ENCODE measurements around the gene HTR1A. TPM values are rescaled to one million over a fixed set of nuclear protein-coding genes. Genes with fewer than 3 reads are reported as not detected.

Gene HTR1A
- total and polyA plus RNA-seq, 4 donors, result not detected

GRCh38 chr5:64000096-64000495 is 37.9 kb upstream of the HTR1A start:
- Histone ChIP-seq H3K36me3 (ENCODE audit: control insufficient read depth in 4 of 4, insufficient read depth in 3 of 4, low read depth in 1 of 4, low read length in 3 of 4) (no peaks in the 10 kb centered on the region), H3K4me1 (ENCODE audit: control insufficient read depth in 4 of 4, insufficient read depth in 4 of 4, low read length in 3 of 4) (no peaks in the 10 kb centered on the region)
- no peak for DNase-seq (ENCODE audit: low spot score)

GRCh38 chr5:63987053-63987452 is 24.8 kb upstream of the HTR1A start:
- H3K4me1 ChIP-seq (ENCODE audit: control insufficient read depth in 4 of 4, insufficient read depth in 4 of 4, low read length in 3 of 4), result no peaks in the 10 kb centered on the region
- no peaks in the 10 kb centered on the region for H3K27me3 ChIP-seq (ENCODE audit: control insufficient read depth in 4 of 4, insufficient read depth in 4 of 4, low read length in 3 of 4)
- H3K36me3 ChIP-seq (ENCODE audit: control insufficient read depth in 4 of 4, insufficient read depth in 3 of 4, low read depth in 1 of 4, low read length in 3 of 4), result no peaks in the 10 kb centered on the region
- TF ChIP-seq NR2F2 (IDR thresholded peaks at IDR 0.05) (no peak), SP1 (IDR thresholded peaks at IDR 0.05) (no peak), FOXA2 (IDR thresholded peaks at IDR 0.05) (no peak), HNF4A (conservative IDR thresholded peaks at IDR 0.05) (no peak), FOXA1 (IDR thresholded peaks at IDR 0.05) (no peak), HNF4G (IDR thresholded peaks at IDR 0.05) (no peak), REST (IDR thresholded peaks at IDR 0.05) (no peak), TAF1 (conservative IDR thresholded peaks at IDR 0.05) (no peak), GABPA (IDR thresholded peaks at IDR 0.05 in 1 of 2, conservative IDR thresholded peaks at IDR 0.05 in 1 of 2) (no peak), MAX (IDR thresholded peaks at IDR 0.05) (no peak), JUND (IDR thresholded peaks at IDR 0.05) (no peak), RXRA (IDR thresholded peaks at IDR 0.05) (no peak), YY1 (IDR thresholded peaks at IDR 0.05) (no peak), RAD21 (IDR thresholded peaks at IDR 0.05) (no peak)
- TF ChIP-seq, protein P1, sequence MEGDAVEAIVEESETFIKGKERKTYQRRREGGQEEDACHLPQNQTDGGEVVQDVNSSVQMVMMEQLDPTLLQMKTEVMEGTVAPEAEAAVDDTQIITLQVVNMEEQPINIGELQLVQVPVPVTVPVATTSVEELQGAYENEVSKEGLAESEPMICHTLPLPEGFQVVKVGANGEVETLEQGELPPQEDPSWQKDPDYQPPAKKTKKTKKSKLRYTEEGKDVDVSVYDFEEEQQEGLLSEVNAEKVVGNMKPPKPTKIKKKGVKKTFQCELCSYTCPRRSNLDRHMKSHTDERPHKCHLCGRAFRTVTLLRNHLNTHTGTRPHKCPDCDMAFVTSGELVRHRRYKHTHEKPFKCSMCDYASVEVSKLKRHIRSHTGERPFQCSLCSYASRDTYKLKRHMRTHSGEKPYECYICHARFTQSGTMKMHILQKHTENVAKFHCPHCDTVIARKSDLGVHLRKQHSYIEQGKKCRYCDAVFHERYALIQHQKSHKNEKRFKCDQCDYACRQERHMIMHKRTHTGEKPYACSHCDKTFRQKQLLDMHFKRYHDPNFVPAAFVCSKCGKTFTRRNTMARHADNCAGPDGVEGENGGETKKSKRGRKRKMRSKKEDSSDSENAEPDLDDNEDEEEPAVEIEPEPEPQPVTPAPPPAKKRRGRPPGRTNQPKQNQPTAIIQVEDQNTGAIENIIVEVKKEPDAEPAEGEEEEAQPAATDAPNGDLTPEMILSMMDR (IDR thresholded peaks at IDR 0.05; ENCODE audit: low read depth, low read length, missing input control), result no peak
- TF ChIP-seq, protein P2, sequence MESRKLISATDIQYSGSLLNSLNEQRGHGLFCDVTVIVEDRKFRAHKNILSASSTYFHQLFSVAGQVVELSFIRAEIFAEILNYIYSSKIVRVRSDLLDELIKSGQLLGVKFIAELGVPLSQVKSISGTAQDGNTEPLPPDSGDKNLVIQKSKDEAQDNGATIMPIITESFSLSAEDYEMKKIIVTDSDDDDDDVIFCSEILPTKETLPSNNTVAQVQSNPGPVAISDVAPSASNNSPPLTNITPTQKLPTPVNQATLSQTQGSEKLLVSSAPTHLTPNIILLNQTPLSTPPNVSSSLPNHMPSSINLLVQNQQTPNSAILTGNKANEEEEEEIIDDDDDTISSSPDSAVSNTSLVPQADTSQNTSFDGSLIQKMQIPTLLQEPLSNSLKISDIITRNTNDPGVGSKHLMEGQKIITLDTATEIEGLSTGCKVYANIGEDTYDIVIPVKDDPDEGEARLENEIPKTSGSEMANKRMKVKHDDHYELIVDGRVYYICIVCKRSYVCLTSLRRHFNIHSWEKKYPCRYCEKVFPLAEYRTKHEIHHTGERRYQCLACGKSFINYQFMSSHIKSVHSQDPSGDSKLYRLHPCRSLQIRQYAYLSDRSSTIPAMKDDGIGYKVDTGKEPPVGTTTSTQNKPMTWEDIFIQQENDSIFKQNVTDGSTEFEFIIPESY (IDR thresholded peaks at IDR 0.05), result no peak
- no peak overlapping the region for H3K27ac ChIP-seq (ENCODE audit: low read depth in 1 of 2, low read length in 2 of 2)
- no peaks in the 10 kb centered on the region for H3K9me3 ChIP-seq (ENCODE audit: control insufficient read depth in 4 of 4, low read length in 3 of 4)
- DNase-seq (ENCODE audit: low spot score), result no peak
- H3K9ac ChIP-seq (ENCODE audit: low read depth in 1 of 2, low read length in 2 of 2), result no peak overlapping the region
- H3K4me3 ChIP-seq (ENCODE audit: low read depth in 1 of 3, low read length in 3 of 3), result no peak overlapping the region

More at GRCh38 chr5:64000096-64000495, 37.9 kb upstream of the HTR1A start:
- no peak overlapping the region for H3K9ac ChIP-seq (ENCODE audit: low read depth in 1 of 2, low read length in 2 of 2)
- no peaks in the 10 kb centered on the region for H3K27me3 ChIP-seq (ENCODE audit: control insufficient read depth in 4 of 4, insufficient read depth in 4 of 4, low read length in 3 of 4)
- no peaks in the 10 kb centered on the region for H3K9me3 ChIP-seq (ENCODE audit: control insufficient read depth in 4 of 4, low read length in 3 of 4)
- H3K4me3 ChIP-seq (ENCODE audit: low read depth in 1 of 3, low read length in 3 of 3), result no peak overlapping the region
- TF ChIP-seq NR2F2 (IDR thresholded peaks at IDR 0.05), result no peak
- TF ChIP-seq, protein P2 (IDR thresholded peaks at IDR 0.05), result no peak
- no peak for TF ChIP-seq GABPA (IDR thresholded peaks at IDR 0.05 in 1 of 2, conservative IDR thresholded peaks at IDR 0.05 in 1 of 2)
- TF ChIP-seq, protein P1 (IDR thresholded peaks at IDR 0.05; ENCODE audit: low read depth, low read length, missing input control), result no peak
- TF ChIP-seq RAD21 (IDR thresholded peaks at IDR 0.05), result no peak
- TF ChIP-seq TAF1 (conservative IDR thresholded peaks at IDR 0.05), result no peak
- no peak for TF ChIP-seq FOXA1 (IDR thresholded peaks at IDR 0.05)
- H3K27ac ChIP-seq (ENCODE audit: low read depth in 1 of 2, low read length in 2 of 2), result no peak overlapping the region
